ENCODE results near the gene PITPNB. TPM values are rescaled to one million over a fixed set of nuclear protein-coding genes. Genes with fewer than 3 reads are reported as not detected.

The PITPNB gene
- total and polyA plus RNA-seq, 2 of the 13 experiments (the other 11 are each of a cell fraction or from before 2014, with no cell fraction given) = 17.0 to 30.1 TPM

DNA sequence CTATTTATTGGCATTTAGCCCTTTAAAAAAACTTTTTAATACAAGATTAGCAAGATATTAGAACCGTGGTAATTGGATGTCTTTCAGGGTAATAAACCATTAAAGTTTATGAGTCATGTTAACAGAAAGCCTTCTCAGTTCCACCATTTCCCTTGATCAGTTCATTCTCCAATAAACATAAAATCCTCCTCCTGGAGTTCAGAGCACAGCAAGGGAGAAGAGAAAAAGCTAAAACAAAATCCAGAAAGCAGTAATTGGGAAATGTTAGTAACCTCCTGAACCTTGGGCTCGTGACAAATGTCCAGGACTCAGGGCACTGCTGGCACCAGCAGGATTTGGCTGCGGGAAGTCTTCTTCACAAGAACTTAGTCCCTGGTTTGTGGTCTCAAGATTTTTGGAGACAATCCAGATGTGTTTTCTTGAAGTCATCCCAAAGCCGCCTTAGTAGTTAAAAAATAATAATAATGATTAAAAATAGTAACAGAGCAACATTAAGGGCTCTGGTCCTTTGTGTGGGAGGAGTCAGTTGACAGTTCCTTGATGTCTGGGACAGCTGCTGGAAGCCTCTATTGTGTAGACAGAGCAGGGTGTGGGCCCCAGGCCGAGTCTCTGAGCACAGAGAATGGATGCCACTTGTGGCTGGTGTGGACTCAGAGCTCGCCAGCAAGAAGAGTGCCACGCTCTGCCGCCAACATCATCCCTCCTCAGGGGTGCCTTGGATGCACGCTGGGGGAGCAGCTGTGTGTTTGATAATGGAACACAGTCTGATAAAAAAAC is 43.4 kb upstream of the PITPNB start:
- BruUV-seq (replicated peaks) = no TSS peak
- Histone ChIP-seq H3K4me3 (replicated peaks in 1 of 3; ENCODE audit: insufficient read depth in 1 of 3, low read depth in 2 of 3, low read length in 3 of 3) (no peak overlapping the region), H3K36me3 (replicated peaks in 1 of 2; ENCODE audit: control insufficient read depth in 1 of 2, insufficient read depth in 2 of 2, low read length in 2 of 2) (no peaks in the 10 kb centered on the region), H3K4me1 (ENCODE audit: insufficient read depth, low read length) (peaks cover 26% of the 10 kb centered on the region), H3K27ac (ENCODE audit: extremely low read length, insufficient read depth, low read length) (no peak overlapping the region), H3K79me2 (ENCODE audit: insufficient read depth, low read length) (no peaks in the 10 kb centered on the region), H4K20me1 (ENCODE audit: insufficient read depth, low read length) (no peaks in the 10 kb centered on the region), H2AFZ (ENCODE audit: low read length) (no peak overlapping the region), H3K27me3 (ENCODE audit: control insufficient read depth in 1 of 2, insufficient read depth in 2 of 2, low read length in 2 of 2) (no peaks in the 10 kb centered on the region), H3K9ac (ENCODE audit: insufficient read depth, low read depth, low read length) (no peak overlapping the region), H3K4me2 (ENCODE audit: low read depth, low read length) (no peak overlapping the region), H3K9me3 (ENCODE audit: low read length) (no peaks in the 10 kb centered on the region)
- no peak for FAIRE-seq
- TF ChIP-seq BRD4 (CRISPR knock-in tag; IDR thresholded peaks at IDR 0.05) (no peak), NFIC (IDR thresholded peaks at IDR 0.05; ENCODE audit: low read length) (no peak), ZNF251 (CRISPR knock-in tag; IDR thresholded peaks at IDR 0.05) (no peak), SAP130 (CRISPR knock-in tag; IDR thresholded peaks at IDR 0.05; ENCODE audit: low read depth) (no peak), HNF4G (IDR thresholded peaks at IDR 0.05; ENCODE audit: borderline replicate concordance, low read depth, low read length) (no peak), HNF4G (CRISPR knock-in tag; IDR thresholded peaks at IDR 0.05; ENCODE audit: borderline replicate concordance, low read depth) (no peak), AGO1 (IDR thresholded peaks at IDR 0.05; ENCODE audit: low read depth, low read length, poor library complexity, severe bottlenecking) (no peak), CCAR2 (optimal IDR thresholded peaks at IDR 0.05; ENCODE audit: low read depth, low read length) (no peak)
- TF ChIP-seq, protein P1, sequence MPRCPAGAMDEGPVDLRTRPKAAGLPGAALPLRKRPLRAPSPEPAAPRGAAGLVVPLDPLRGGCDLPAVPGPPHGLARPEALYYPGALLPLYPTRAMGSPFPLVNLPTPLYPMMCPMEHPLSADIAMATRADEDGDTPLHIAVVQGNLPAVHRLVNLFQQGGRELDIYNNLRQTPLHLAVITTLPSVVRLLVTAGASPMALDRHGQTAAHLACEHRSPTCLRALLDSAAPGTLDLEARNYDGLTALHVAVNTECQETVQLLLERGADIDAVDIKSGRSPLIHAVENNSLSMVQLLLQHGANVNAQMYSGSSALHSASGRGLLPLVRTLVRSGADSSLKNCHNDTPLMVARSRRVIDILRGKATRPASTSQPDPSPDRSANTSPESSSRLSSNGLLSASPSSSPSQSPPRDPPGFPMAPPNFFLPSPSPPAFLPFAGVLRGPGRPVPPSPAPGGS (CRISPR knock-in tag; IDR thresholded peaks at IDR 0.05) = no peak
- ATAC-seq = no peak
- intact Hi-C loops (cut with micrococcal nuclease; ENCODE audit: unreplicated experiment) = no loop called here
- POLR2A ChIA-PET = interaction anchor here (1.1 kb wide), 1 partner anchor 43 kb away, joined by 3 read pairs; the partner anchor contains the start of gene PITPNB
- CTCF ChIA-PET (ENCODE audit: low intra/inter-chr PET ratio, low total read pairs) = no interaction called here
- 84% methylated on average over 7 of the region's 9 CpGs for WGBS (ENCODE audit: low lambda C conversion rate)
- in situ Hi-C loops (cut with HindIII; ENCODE audit: extremely low pct_ligation_motif_present, low pct_unique_long_range_greater_than_20kb) = no loop called here
- DNase-seq (ENCODE audit: low spot score) = no peak
